RWPE2 (cell line): ENCODE measurements around the gene TOP2B.

Source experiments
- ATAC-seq: fragments of 200-7000 bp; cut with Tn5 transposase; 3 replicates; pipeline ENCODE4 v1.9.1; 2021; ENCODE audit warnings: low read depth
- DNase-seq: peaks from one replicate; pipeline ENCODE4 v3.0.0-alpha.2; 2020; ENCODE audit warnings: low spot score
- H3K27ac ChIP-seq: fragments of 450-650 bp; 2 replicates; pipeline ENCODE4 v1.5.1; 2017; ENCODE audit warnings: mild to moderate bottlenecking; ENCODE audit not compliant: poor library complexity, severe bottlenecking
- H3K27me3 ChIP-seq: fragments of 250-450 bp; sonication (Bioruptor Pico); 2 replicates; pipeline ENCODE4 v1.5.1; 2021; ENCODE audit warnings: mild to moderate bottlenecking, moderate library complexity; ENCODE audit not compliant: insufficient read depth, poor library complexity, severe bottlenecking
- H3K36me3 ChIP-seq: fragments of 250-450 bp; sonication (Bioruptor Pico); 2 replicates; pipeline ENCODE4 v1.5.1; 2020; ENCODE audit warnings: low read depth, mild to moderate bottlenecking, moderate library complexity
- H3K4me1 ChIP-seq: fragments of 250-450 bp; sonication (Bioruptor Pico); 2 replicates; pipeline ENCODE4 v1.5.1; 2021; ENCODE audit warnings: mild to moderate bottlenecking, moderate library complexity; ENCODE audit not compliant: insufficient read depth, poor library complexity, severe bottlenecking
- H3K4me3 ChIP-seq: fragments of 250-450 bp; sonication (Bioruptor Pico); 2 replicates; pipeline ENCODE4 v1.5.1; 2021; ENCODE audit warnings: mild to moderate bottlenecking, moderate library complexity; ENCODE audit not compliant: severe bottlenecking
- H3K9me3 ChIP-seq: fragments of 250-450 bp; sonication (Bioruptor Pico); 2 replicates; pipeline ENCODE4 v1.5.1; 2021; ENCODE audit warnings: mild to moderate bottlenecking, moderate library complexity; ENCODE audit not compliant: severe bottlenecking
- TF ChIP-seq, protein P1 (sequence below): fragments of 450-650 bp; IDR thresholded peaks from one replicate; pipeline ENCODE4 v1.5.1; 2017; ENCODE audit warnings: mild to moderate bottlenecking, moderate library complexity; ENCODE audit not compliant: poor library complexity, severe bottlenecking

TOP2B gene

DNA sequence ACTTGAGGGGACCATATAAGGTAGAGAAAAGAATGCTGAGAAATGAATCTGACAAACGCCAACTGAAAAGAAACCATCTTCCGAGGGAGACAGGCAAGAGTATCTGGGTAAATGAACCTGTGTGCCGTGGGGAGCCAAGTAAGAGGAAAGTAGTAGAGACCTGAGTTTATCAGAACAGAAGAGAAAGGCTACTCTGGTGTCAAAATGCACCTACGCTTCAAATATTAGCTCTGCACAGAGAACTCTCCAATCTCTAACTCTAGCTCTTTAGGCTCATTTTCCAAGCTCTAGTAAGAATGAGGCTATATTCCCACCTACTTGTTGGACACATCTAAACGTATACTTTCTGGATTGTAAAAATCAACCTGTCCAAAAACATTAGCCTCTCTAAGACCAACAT, 53.5 kb downstream of the TOP2B start:
- no peaks in the 10 kb centered on the region for H3K4me1 ChIP-seq
- DNase-seq = no peak
- H3K36me3 ChIP-seq = peaks cover 82% of the 10 kb centered on the region
- H3K27ac ChIP-seq = no peak overlapping the region
- H3K4me3 ChIP-seq = no peak overlapping the region
- TF ChIP-seq, protein P1, sequence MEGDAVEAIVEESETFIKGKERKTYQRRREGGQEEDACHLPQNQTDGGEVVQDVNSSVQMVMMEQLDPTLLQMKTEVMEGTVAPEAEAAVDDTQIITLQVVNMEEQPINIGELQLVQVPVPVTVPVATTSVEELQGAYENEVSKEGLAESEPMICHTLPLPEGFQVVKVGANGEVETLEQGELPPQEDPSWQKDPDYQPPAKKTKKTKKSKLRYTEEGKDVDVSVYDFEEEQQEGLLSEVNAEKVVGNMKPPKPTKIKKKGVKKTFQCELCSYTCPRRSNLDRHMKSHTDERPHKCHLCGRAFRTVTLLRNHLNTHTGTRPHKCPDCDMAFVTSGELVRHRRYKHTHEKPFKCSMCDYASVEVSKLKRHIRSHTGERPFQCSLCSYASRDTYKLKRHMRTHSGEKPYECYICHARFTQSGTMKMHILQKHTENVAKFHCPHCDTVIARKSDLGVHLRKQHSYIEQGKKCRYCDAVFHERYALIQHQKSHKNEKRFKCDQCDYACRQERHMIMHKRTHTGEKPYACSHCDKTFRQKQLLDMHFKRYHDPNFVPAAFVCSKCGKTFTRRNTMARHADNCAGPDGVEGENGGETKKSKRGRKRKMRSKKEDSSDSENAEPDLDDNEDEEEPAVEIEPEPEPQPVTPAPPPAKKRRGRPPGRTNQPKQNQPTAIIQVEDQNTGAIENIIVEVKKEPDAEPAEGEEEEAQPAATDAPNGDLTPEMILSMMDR = no peak
- H3K27me3 ChIP-seq = no peaks in the 10 kb centered on the region
- no peak for ATAC-seq
- H3K9me3 ChIP-seq = no peaks in the 10 kb centered on the region

- no peaks in the 10 kb centered on the region for H3K9me3 ChIP-seq
- peaks cover 84% of the 10 kb centered on the region for H3K36me3 ChIP-seq
- no peaks in the 10 kb centered on the region for H3K4me1 ChIP-seq
- DNase-seq (no peak), ATAC-seq (no peak)
- no peak overlapping the region for H3K4me3 ChIP-seq
- TF ChIP-seq, protein P1 = no peak
- H3K27ac ChIP-seq = no peak overlapping the region
- H3K27me3 ChIP-seq = no peaks in the 10 kb centered on the region
Observed at GRCh38 chr3:25610779-25611178, 53.9 kb downstream of the TOP2B start.

DNA sequence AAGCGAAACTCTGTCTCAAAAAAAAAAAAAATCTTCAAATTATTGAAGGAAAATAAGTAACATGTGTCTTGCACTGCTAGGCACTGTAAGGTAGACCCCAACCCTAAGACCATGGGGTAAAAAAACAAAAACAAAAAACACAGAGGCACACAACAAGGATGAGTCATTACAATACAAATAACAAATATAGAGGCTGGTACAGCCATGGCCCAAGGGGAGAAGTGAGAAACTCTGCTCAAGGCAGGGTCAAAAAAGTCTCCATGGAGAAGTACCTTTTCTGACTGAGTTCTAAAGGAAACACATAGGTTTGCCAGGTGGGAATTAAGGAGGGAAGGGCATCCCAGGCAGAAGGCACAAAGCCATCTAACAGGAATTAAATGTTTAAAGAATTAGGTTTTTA, 54.5 kb downstream of the TOP2B start:
- Histone ChIP-seq H3K27me3 (no peaks in the 10 kb centered on the region), H3K9me3 (no peaks in the 10 kb centered on the region), H3K27ac (no peak overlapping the region), H3K4me3 (no peak overlapping the region), H3K36me3 (peaks cover 84% of the 10 kb centered on the region), H3K4me1 (no peaks in the 10 kb centered on the region)
- ATAC-seq (no peak), DNase-seq (no peak)
- TF ChIP-seq, protein P1 = no peak

DNA sequence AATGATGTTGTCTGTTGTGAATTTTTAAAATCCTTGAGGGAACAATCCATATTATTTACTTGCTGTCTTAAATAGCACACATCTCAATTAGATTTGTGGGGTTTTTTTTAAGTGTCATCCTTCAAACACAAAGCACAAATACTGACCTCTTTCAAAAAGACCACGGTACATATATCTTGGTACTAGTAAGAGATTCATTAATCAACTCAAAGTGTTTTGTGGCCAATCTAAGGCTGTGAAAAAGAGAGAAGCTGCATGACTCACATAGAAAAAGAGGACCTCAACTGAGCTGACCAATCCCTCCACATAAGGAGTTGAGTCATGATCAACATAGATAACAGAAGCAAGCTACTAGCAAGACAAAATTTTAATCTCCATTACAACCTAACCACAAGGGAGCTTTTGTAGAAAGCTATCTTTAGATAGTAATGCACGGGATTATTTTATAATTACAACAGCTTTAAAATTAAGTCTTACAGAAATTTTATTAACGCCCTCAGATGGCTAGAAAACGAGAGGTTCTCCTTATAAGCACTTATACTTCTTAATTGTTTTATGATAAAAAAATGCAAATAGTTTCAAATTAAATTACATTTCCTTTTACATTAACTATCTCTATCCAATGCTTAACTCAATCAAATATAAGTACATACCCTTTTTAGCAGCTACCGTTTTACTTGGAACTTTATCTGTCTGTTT, 60.5 kb downstream of the TOP2B start:
- no peak for DNase-seq

DNA sequence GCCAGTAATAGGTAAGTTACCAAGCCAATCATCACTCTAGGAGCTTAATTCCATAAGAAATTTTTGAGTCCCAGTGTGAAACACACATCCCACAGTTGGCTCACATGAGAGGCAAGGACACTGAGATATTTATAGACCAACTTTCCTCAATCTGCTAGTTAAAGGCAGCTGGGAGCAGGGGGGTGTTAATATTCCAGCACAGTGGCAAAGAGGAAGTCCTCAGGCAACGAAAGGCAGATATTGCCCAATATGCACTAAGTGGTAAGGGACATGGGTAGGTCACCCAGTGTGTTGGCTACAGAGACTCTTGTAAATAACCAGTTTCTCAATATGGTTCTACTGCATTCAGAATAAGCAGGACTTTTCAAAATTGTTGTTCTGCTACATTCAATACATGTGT, 61.0 kb downstream of the TOP2B start:
- Histone ChIP-seq H3K9me3 (no peaks in the 10 kb centered on the region), H3K27ac (no peak overlapping the region), H3K4me1 (no peaks in the 10 kb centered on the region), H3K27me3 (no peaks in the 10 kb centered on the region), H3K36me3 (peaks cover 91% of the 10 kb centered on the region), H3K4me3 (no peak overlapping the region)
- no peak for ATAC-seq
- no peak for DNase-seq
- TF ChIP-seq, protein P1 = no peak

More for the DNA sequence above, 60.5 kb downstream of the TOP2B start:
- Histone ChIP-seq H3K9me3 (no peaks in the 10 kb centered on the region), H3K27me3 (no peaks in the 10 kb centered on the region), H3K36me3 (peaks cover 91% of the 10 kb centered on the region), H3K27ac (no peak overlapping the region), H3K4me3 (no peak overlapping the region), H3K4me1 (no peaks in the 10 kb centered on the region)
- peak; percentile 68 for ATAC-seq
- TF ChIP-seq, protein P1 = no peak
